MM.1S (cell line): Measurements from ENCODE around the gene ESRRB.

Experiments used
- DNase-seq: peaks from one replicate; pipeline ENCODE4 v3.0.0-alpha.2; 2015
- H2AFZ ChIP-seq: fragments of 300-600 bp; sonication (generic); 2 replicates; pipeline ENCODE4 v1.6.0; 2016; ENCODE audit warnings: antibody characterized with exemption, low read length
- H3F3A ChIP-seq: fragments of 300-600 bp; sonication (generic); 2 replicates; pipeline ENCODE4 v1.6.1; 2016; ENCODE audit warnings: mild to moderate bottlenecking, antibody characterized with exemption, low read length, moderate library complexity, mixed read lengths; ENCODE audit not compliant: insufficient read depth
- H3K27ac ChIP-seq: fragments of 300-600 bp; sonication (generic); 2 replicates; pipeline ENCODE4 v1.5.1; 2016; ENCODE audit warnings: mild to moderate bottlenecking, low read length
- H3K27me3 ChIP-seq: fragments of 300-600 bp; sonication (generic); replicated peaks from 2 replicates; pipeline ENCODE4 v1.6.0; 2016; ENCODE audit warnings: low read length; ENCODE audit not compliant: insufficient read depth
- H3K36me3 ChIP-seq: fragments of 300-600 bp; sonication (generic); replicated peaks from 2 replicates; pipeline ENCODE4 v1.6.1; 2016; ENCODE audit warnings: mild to moderate bottlenecking, low read length, mixed read lengths; ENCODE audit not compliant: insufficient read depth
- H3K4me1 ChIP-seq: fragments of 300-600 bp; sonication (generic); 2 replicates; pipeline ENCODE4 v1.6.1; 2016; ENCODE audit warnings: low read length, mixed read lengths
- H3K4me2 ChIP-seq: fragments of 300-600 bp; sonication (generic); 2 replicates; pipeline ENCODE4 v1.6.0; 2016; ENCODE audit warnings: low read depth, low read length
- H3K4me3 ChIP-seq: fragments of 300-600 bp; sonication (generic); 2 replicates; pipeline ENCODE4 v1.5.1; 2016; ENCODE audit warnings: low read length, mixed read lengths
- H3K79me2 ChIP-seq: fragments of 300-600 bp; sonication (generic); 2 replicates; pipeline ENCODE4 v1.6.1; 2016; ENCODE audit warnings: mixed run types, low read length, mixed read lengths
- H3K9ac ChIP-seq: fragments of 300-600 bp; sonication (generic); 2 replicates; pipeline ENCODE4 v1.6.1; 2016; ENCODE audit warnings: low read length, mixed read lengths
- H3K9me2 ChIP-seq: fragments of 300-600 bp; sonication (generic); replicated peaks from 2 replicates; pipeline ENCODE4 v1.6.1; 2016; ENCODE audit warnings: mild to moderate bottlenecking, low read length, mixed read lengths; ENCODE audit not compliant: insufficient read depth
- H3K9me3 ChIP-seq: fragments of 300-600 bp; sonication (generic); replicated peaks from 2 replicates; pipeline ENCODE4 v1.6.1; 2016; ENCODE audit warnings: mild to moderate bottlenecking, low read length, mixed read lengths; ENCODE audit not compliant: insufficient read depth
- H4K20me1 ChIP-seq: fragments of 300-600 bp; sonication (generic); 2 replicates; pipeline ENCODE4 v1.6.1; 2016; ENCODE audit warnings: mild to moderate bottlenecking, low read length, moderate library complexity, mixed read lengths; ENCODE audit not compliant: insufficient read depth
- EZH2 ChIP-seq: fragments of 300-600 bp; sonication (generic); optimal IDR thresholded peaks from 2 replicates; pipeline ENCODE3; 2017; ENCODE audit warnings: low read depth, mild to moderate bottlenecking, antibody characterized with exemption, low read length, mixed read lengths
- EZH2phosphoT487 ChIP-seq: fragments of 300-600 bp; sonication (generic); IDR thresholded peaks from 2 replicates; pipeline ENCODE4 v1.6.1; 2018; ENCODE audit warnings: antibody characterized with exemption, low read length
- TF ChIP-seq, protein P1 (sequence below): fragments of 300-600 bp; sonication (generic); IDR thresholded peaks from 2 replicates; pipeline ENCODE4 v1.5.1; 2016; ENCODE audit warnings: antibody characterized with exemption, low read length, mixed read lengths

The ESRRB gene

DNA sequence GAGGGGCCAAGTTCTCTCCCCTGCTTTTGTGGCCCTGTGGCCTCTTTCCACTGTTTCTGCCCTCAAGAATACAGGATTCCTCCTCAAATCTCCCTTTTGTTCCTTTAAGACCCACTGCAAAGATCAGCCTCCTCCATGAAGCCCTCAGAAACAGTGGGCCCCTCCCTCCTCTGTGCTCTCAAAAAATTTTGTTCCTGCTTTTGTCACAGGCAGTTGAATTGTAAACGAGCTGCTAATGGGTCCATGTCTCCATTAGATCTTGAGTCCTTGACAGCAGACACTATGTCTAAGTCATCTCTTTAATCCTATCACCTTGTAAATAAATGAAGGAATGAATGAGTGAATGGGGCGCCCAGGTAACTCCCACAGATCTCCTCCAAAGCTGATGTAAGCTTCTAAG, 175.2 kb downstream of the ESRRB start:
- no peaks in the 10 kb centered on the region for H3K4me1 ChIP-seq
- H4K20me1 ChIP-seq = no peaks in the 10 kb centered on the region
- no peak overlapping the region for H3K9ac ChIP-seq
- no peaks in the 10 kb centered on the region for H3K27me3 ChIP-seq
- H2AFZ ChIP-seq = no peak overlapping the region
- TF ChIP-seq EZH2phosphoT487 = no peak
- no peak for TF ChIP-seq EZH2
- TF ChIP-seq, protein P1, sequence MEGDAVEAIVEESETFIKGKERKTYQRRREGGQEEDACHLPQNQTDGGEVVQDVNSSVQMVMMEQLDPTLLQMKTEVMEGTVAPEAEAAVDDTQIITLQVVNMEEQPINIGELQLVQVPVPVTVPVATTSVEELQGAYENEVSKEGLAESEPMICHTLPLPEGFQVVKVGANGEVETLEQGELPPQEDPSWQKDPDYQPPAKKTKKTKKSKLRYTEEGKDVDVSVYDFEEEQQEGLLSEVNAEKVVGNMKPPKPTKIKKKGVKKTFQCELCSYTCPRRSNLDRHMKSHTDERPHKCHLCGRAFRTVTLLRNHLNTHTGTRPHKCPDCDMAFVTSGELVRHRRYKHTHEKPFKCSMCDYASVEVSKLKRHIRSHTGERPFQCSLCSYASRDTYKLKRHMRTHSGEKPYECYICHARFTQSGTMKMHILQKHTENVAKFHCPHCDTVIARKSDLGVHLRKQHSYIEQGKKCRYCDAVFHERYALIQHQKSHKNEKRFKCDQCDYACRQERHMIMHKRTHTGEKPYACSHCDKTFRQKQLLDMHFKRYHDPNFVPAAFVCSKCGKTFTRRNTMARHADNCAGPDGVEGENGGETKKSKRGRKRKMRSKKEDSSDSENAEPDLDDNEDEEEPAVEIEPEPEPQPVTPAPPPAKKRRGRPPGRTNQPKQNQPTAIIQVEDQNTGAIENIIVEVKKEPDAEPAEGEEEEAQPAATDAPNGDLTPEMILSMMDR = no peak
- no peaks in the 10 kb centered on the region for H3K9me3 ChIP-seq
- H3K4me3 ChIP-seq = no peak overlapping the region
- DNase-seq = no peak
- no peak overlapping the region for H3K27ac ChIP-seq
- no peaks in the 10 kb centered on the region for H3F3A ChIP-seq
- no peaks in the 10 kb centered on the region for H3K9me2 ChIP-seq
- no peak overlapping the region for H3K4me2 ChIP-seq
- H3K36me3 ChIP-seq = no peaks in the 10 kb centered on the region
- no peaks in the 10 kb centered on the region for H3K79me2 ChIP-seq
